Activated CD4-positive, alpha-beta T cell treated with anti-CD3 and anti-CD28 coated beads, Interleukin-2, amount 50 U/mL, for 4 hours (primary cell): ENCODE data around the gene FUT8.

Experiments used
- DNase-seq, 2 experiments: peaks; one replicate each; pipeline ENCODE4 v3.0.0-alpha.2; 2020

Gene FUT8

GRCh38 chr14:65718629-65719028 is 306.1 kb downstream of the FUT8 start:
- DNase-seq, result no peak

GRCh38 chr14:65720171-65720570 is 307.6 kb downstream of the FUT8 start:
- DNase-seq, result no peak

GRCh38 chr14:65720743-65721142 is 308.2 kb downstream of the FUT8 start:
- no peak for DNase-seq

- no peak for DNase-seq
Observed at GRCh38 chr14:65723348-65723747, 310.8 kb downstream of the FUT8 start.

GRCh38 chr14:65728604-65729003 is 316.1 kb downstream of the FUT8 start:
- DNase-seq, result no peak

GRCh38 chr14:65729566-65729965 is 317.0 kb downstream of the FUT8 start:
- DNase-seq, result no peak

GRCh38 chr14:65731933-65732506 is 319.5 kb downstream of the FUT8 start:
- DNase-seq, result no peak

- DNase-seq, result no peak
Observed at GRCh38 chr14:65738339-65738738, 325.8 kb downstream of the FUT8 start.

GRCh38 chr14:65745396-65746190 is 333.1 kb downstream of the FUT8 start:
- DNase-seq, result no peak

GRCh38 chr14:65748796-65749195 is 336.3 kb downstream of the FUT8 start:
- no peak for DNase-seq

- DNase-seq, result no peak
Observed at GRCh38 chr14:65749287-65749686, 336.8 kb downstream of the FUT8 start.

- DNase-seq, result no peak
Observed at GRCh38 chr14:65750906-65751305, 338.4 kb downstream of the FUT8 start.

GRCh38 chr14:65751510-65751909 is 339.0 kb downstream of the FUT8 start:
- no peak for DNase-seq

GRCh38 chr14:65753061-65753460 is 340.5 kb downstream of the FUT8 start:
- DNase-seq, result no peak

GRCh38 chr14:65755331-65755730 is 342.8 kb downstream of the FUT8 start:
- DNase-seq, result no peak

- DNase-seq, result no peak
Observed at GRCh38 chr14:65756880-65757279, 344.4 kb downstream of the FUT8 start.

GRCh38 chr14:65769151-65769550 is 356.6 kb downstream of the FUT8 start:
- DNase-seq, result no peak

- no peak for DNase-seq
Observed at GRCh38 chr14:65770681-65771080, 358.2 kb downstream of the FUT8 start.

GRCh38 chr14:65771271-65771670 is 358.7 kb downstream of the FUT8 start:
- DNase-seq, result no peak

- DNase-seq, result no peak
Observed at GRCh38 chr14:65772466-65772865, 359.9 kb downstream of the FUT8 start.

GRCh38 chr14:65772921-65773574 is 360.5 kb downstream of the FUT8 start:
- no peak for DNase-seq

- no peak for DNase-seq
Observed at GRCh38 chr14:65774041-65774440, 361.5 kb downstream of the FUT8 start.

- no peak for DNase-seq
Observed at GRCh38 chr14:65776193-65776852, 363.8 kb downstream of the FUT8 start.

- DNase-seq, result no peak
Observed at GRCh38 chr14:65780566-65780965, 368.0 kb downstream of the FUT8 start.
